Karpas-422 (cell line): ENCODE data around the gene EZH1. TPM values are rescaled to one million over a fixed set of nuclear protein-coding genes. Genes with fewer than 3 reads are reported as not detected.

Experiments used
- DNase-seq: peaks from one replicate; pipeline ENCODE4 v3.0.0-alpha.2; 2015
- H2AFZ ChIP-seq: fragments of 200-600 bp; sonication (generic); 2 replicates; pipeline ENCODE4 v1.6.1; 2014; ENCODE audit warnings: antibody characterized with exemption, low read length, mixed read lengths
- H3K27ac ChIP-seq: fragments of 200-600 bp; sonication (generic); 2 replicates; pipeline ENCODE4 v1.5.1; 2014; ENCODE audit warnings: mild to moderate bottlenecking, low read length, moderate library complexity
- H3K27me3 ChIP-seq: fragments of 200-600 bp; sonication (generic); 2 replicates; pipeline ENCODE4 v1.6.1; 2014; ENCODE audit warnings: low read length, mixed read lengths
- H3K36me3 ChIP-seq: fragments of 200-600 bp; sonication (generic); 2 replicates; pipeline ENCODE4 v1.6.1; 2014; ENCODE audit warnings: low read length, mixed read lengths; ENCODE audit not compliant: insufficient read depth
- H3K4me1 ChIP-seq: fragments of 200-600 bp; sonication (generic); 2 replicates; pipeline ENCODE4 v1.6.1; 2014; ENCODE audit warnings: mild to moderate bottlenecking, low read length, mixed read lengths
- H3K4me2 ChIP-seq: fragments of 200-600 bp; sonication (generic); 2 replicates; pipeline ENCODE4 v1.6.1; 2014; ENCODE audit warnings: low read length, low read depth, mild to moderate bottlenecking; ENCODE audit not compliant: poor library complexity, severe bottlenecking
- H3K4me3 ChIP-seq: fragments of 200-600 bp; sonication (generic); 2 replicates; pipeline ENCODE4 v1.5.1; 2014; ENCODE audit warnings: mild to moderate bottlenecking, antibody characterized with exemption, low read length, mixed read lengths
- H3K79me2 ChIP-seq: fragments of 200-600 bp; sonication (generic); 2 replicates; pipeline ENCODE4 v1.6.1; 2014; ENCODE audit warnings: mild to moderate bottlenecking, low read length, mixed read lengths
- H3K9ac ChIP-seq: fragments of 200-600 bp; sonication (generic); 2 replicates; pipeline ENCODE4 v1.6.0; 2014; ENCODE audit warnings: low read length
- H3K9me2 ChIP-seq: fragments of 200-600 bp; sonication (generic), shearing (Covaris generic); replicated peaks from 2 replicates; pipeline ENCODE4 v1.6.0; 2014; ENCODE audit warnings: mild to moderate bottlenecking, low read length, moderate library complexity; ENCODE audit not compliant: insufficient read depth
- H3K9me3 ChIP-seq: fragments of 300-700, 200-600 bp; sonication (generic); 2 replicates; pipeline ENCODE4 v1.6.1; 2014; ENCODE audit warnings: low read length, mixed read lengths
- H4K20me1 ChIP-seq: fragments of 200-600 bp; sonication (generic); 2 replicates; pipeline ENCODE4 v1.6.1; 2014; ENCODE audit warnings: mild to moderate bottlenecking, antibody characterized with exemption, low read length, low read depth; ENCODE audit not compliant: insufficient read depth
- total RNA-seq: library from RNA; depleted of rRNA; stranded (reverse); fragments of >200 nt; shearing (Covaris generic); gene quantifications from 2 replicates; pipeline ENCODE4 v1.2.3, GENCODE V29; 2014; ENCODE audit warnings: low replicate concordance

EZH1 gene
- total RNA-seq, 1 experiment from 2014 or later: 38.0 TPM

DNA sequence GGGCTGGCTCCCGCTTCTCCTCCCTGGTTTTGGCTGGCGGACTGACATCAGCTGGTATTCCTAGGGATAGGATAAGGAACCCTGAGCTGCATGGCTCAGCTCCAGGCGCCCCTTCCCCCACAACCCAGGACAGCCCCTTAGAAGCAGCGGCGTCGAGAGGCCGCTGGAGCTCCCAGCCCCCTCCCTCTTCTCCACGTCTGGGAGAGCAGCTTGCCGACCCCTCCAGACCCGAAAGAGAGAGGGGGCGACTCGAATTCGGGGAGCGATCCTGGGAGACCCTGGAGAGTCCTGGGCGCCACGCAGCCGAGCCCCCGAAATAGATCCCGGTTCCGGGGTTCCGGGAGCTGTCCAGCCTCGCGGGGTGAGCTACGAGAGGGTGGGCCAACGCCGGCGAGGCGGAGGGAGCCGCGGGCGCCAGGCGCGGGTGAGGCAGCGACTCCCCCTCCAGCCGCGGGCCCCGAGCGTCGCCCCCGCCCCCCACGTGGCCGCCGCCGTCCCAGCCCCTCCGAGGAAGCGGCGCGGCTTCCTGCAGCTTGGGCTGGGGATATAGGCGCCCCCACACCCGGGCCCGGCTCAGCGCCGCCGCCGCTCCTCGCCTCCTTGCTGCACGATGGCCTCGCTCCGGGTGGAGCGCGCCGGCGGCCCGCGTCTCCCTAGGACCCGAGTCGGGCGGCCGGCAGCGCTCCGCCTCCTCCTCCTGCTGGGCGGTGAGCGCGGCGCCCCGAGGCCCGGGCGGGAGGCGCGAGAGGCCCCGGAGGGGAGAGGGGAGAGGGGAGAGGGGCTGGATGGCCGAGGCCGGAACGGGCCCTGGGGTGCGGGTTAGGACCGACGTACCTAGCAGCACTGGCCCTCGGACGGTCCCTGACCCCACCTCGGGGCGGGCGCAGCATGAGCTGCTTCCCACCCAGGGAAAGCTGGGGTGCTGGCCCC lies 16.1 kb upstream of the EZH1 start, which contains the start of gene RAMP2:
RAMP2 (plus strand) TSS at position 576 of the 930 bp plus-strand sequence; CDS start at position 611, 35 bp downstream.
- Histone ChIP-seq H3K9me3 (no peaks in the 10 kb centered on the region), H3K27me3 (no peaks in the 10 kb centered on the region), H3K4me2 (no peak within 1 kb of the TSS), H3K4me1 (peaks cover 8% of the 10 kb centered on the region; the same call in 1 of the 2 replicates), H3K9me2 (no peaks in the 10 kb centered on the region), H3K36me3 (no peaks in the 10 kb centered on the region), H3K27ac (no peak within 1 kb of the TSS), H3K79me2 (no peaks in the 10 kb centered on the region), H3K9ac (no peak within 1 kb of the TSS), H3K4me3 (no peak within 1 kb of the TSS), H2AFZ (no peak within 1 kb of the TSS), H4K20me1 (no peaks in the 10 kb centered on the region)
- no peak for DNase-seq

GRCh38 chr17:42759982-42760651 lies 15.3 kb upstream of the EZH1 start:
- no peaks in the 10 kb centered on the region for H3K27me3 ChIP-seq
- no peak for DNase-seq
- H3K9me3 ChIP-seq: no peaks in the 10 kb centered on the region
- H3K9ac ChIP-seq: no peak overlapping the region
- H3K9me2 ChIP-seq: no peaks in the 10 kb centered on the region
- no peaks in the 10 kb centered on the region for H4K20me1 ChIP-seq
- H2AFZ ChIP-seq: no peak overlapping the region
- no peaks in the 10 kb centered on the region for H3K36me3 ChIP-seq
- no peak overlapping the region for H3K4me2 ChIP-seq
- H3K4me1 ChIP-seq: peaks cover 8% of the 10 kb centered on the region; the same call in 1 of the 2 replicates
- H3K4me3 ChIP-seq: no peak overlapping the region
- H3K27ac ChIP-seq: no peak overlapping the region
- H3K79me2 ChIP-seq: no peaks in the 10 kb centered on the region

DNA sequence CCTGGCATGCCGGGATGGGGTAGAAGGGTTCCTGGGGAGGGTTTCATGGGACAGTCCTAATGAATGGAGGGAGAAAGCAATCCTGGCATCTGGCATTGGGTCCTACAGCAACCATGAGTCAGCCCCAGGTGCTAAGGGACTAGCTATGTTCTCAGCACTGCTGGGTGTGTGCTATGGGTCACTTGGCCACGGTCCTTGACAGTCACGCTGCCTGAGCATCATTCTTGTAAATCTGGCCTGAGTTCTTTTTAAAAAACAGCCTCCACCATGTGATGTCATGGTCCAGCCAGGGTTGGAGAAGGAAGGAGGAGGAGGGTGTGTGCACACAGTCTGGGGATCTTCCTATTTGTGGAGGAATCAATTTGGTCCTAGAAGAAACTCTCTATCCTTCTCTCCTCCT lies 9.9 kb upstream of the EZH1 start:
- no peaks in the 10 kb centered on the region for H3K36me3 ChIP-seq

DNA sequence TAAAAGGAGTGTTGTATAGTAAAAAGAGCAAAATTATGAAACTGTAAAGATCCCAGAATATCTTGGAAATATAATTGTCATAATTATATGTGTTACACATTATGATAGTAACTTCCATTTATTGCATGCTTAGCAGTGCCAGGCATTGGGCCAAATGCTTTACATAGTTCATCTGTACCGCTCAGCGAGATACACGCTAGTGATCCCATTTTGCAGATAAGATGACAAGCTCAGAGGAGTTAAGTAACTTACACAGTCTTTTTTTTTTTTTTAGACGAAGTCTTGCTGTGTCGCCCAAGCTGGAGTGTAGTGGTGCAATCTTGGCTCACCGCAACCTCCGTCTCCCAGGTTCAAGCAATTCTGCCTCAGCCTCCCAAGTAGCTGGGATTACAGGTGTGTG lies 6.8 kb upstream of the EZH1 start:
- H3K4me2 ChIP-seq: no peak overlapping the region
- no peaks in the 10 kb centered on the region for H3K36me3 ChIP-seq
- no peak overlapping the region for H3K9ac ChIP-seq
- H3K4me3 ChIP-seq: no peak overlapping the region
- peak; percentile 34 for DNase-seq
- H3K9me3 ChIP-seq: no peaks in the 10 kb centered on the region
- H4K20me1 ChIP-seq: no peaks in the 10 kb centered on the region
- H3K27ac ChIP-seq: no peak overlapping the region
- H3K9me2 ChIP-seq: no peaks in the 10 kb centered on the region
- H3K79me2 ChIP-seq: no peaks in the 10 kb centered on the region
- no peaks in the 10 kb centered on the region for H3K27me3 ChIP-seq
- H2AFZ ChIP-seq: no peak overlapping the region
- H3K4me1 ChIP-seq: peaks cover 9% of the 10 kb centered on the region

More for the DNA sequence above, 9.9 kb upstream of the EZH1 start:
- Histone ChIP-seq H3K4me2 (no peak overlapping the region), H3K27me3 (no peaks in the 10 kb centered on the region), H4K20me1 (no peaks in the 10 kb centered on the region), H3K9ac (no peak overlapping the region), H3K27ac (no peak overlapping the region), H3K4me1 (peaks cover 8% of the 10 kb centered on the region; the same call in 1 of the 2 replicates), H3K9me3 (no peaks in the 10 kb centered on the region), H3K4me3 (no peak overlapping the region), H3K79me2 (no peaks in the 10 kb centered on the region), H2AFZ (no peak overlapping the region), H3K9me2 (no peaks in the 10 kb centered on the region)
- DNase-seq: no peak

DNA sequence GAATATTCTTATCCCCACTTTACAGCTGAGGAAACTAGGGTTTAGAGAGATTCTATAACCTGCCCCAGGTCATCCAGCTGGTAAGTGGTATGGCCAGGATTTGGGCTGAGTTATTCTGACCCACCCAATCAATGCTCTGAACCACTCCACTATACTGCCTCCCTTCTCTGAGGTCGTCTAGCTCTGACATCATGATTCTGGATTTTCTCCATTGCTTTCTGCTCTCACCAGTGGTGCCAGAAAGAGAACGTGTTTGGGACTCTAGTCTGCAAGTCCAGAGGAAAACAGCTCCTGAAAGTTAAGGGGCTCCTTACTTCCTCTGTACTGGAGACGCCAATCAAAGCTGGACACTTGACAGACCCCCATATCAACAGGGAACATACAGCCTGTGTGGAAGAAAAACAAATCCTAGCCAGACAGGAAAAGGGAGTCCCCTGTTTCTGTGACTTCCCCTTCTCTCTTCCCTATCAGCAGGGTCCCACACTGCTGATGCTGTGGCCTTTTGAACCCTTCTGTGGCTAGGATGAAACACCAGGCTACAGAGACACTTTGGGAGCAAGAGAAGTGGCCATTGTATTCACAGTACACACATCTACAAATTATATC lies 6.0 kb upstream of the EZH1 start:
- Histone ChIP-seq H3K9me2 (no peaks in the 10 kb centered on the region), H2AFZ (0 out of 2 replicates have a peak overlapping the region, but pooled peaks have one; percentile 34), H3K79me2 (no peaks in the 10 kb centered on the region), H3K4me1 (peaks cover 9% of the 10 kb centered on the region), H3K36me3 (no peaks in the 10 kb centered on the region), H3K9me3 (no peaks in the 10 kb centered on the region), H3K27ac (no peak overlapping the region), H3K4me3 (no peak overlapping the region), H3K27me3 (no peaks in the 10 kb centered on the region), H3K4me2 (no peak overlapping the region), H3K9ac (no peak overlapping the region), H4K20me1 (no peaks in the 10 kb centered on the region)
- peak; percentile 24 for DNase-seq

DNA sequence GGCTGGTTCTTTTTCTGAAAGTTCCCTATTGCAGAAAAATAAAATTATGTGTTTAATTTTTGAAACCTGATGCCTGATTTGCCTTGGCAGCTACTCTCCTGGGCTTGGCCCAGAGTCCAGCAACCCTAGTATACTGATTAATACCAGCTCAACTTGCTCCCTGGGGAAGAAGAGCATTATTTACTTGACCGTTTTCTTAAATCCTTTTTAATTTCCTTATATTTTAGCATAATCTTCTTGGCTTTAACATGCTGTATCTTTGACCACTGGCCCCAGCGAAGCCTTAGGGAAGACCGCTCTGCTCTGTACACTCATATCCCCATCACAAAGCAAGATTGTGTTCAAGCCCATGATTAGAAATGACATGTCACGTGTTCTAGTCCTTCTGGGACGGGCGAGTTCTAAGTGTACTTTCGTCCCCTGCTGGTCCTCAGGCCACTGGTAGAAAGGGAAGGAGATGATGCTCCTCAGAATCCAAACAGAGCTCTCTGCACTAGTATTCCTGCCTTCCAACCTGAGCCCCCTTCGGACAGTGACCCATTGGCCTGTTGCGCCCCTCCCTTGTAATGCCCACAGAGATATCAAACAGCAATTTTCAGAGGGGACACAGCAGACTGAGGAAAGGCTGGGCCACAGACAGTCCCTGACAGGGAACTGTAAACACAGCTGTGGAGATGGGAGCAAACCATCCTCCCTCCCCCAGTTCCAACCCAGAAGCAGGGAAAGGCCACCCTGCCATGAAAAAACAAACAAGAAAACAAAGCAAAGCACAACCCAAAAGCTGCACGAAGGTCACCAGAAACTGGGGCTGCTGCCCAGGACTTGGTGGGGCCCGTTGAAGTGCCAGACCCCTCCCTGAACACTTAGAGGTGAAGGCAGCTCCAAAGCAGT lies 4.3 kb upstream of the EZH1 start:
- H3K4me1 ChIP-seq: peaks cover 15% of the 10 kb centered on the region
- no peaks in the 10 kb centered on the region for H3K9me2 ChIP-seq
- H2AFZ ChIP-seq: no peak overlapping the region
- H3K9ac ChIP-seq: no peak overlapping the region
- H4K20me1 ChIP-seq: no peaks in the 10 kb centered on the region
- no peak overlapping the region for H3K4me2 ChIP-seq
- no peaks in the 10 kb centered on the region for H3K36me3 ChIP-seq
- peaks cover 6% of the 10 kb centered on the region for H3K79me2 ChIP-seq
- no peak overlapping the region for H3K27ac ChIP-seq
- H3K27me3 ChIP-seq: no peaks in the 10 kb centered on the region
- no peak overlapping the region for H3K4me3 ChIP-seq
- DNase-seq: peak; percentile 24
- no peaks in the 10 kb centered on the region for H3K9me3 ChIP-seq

GRCh38 chr17:42748202-42748907 lies 3.5 kb upstream of the EZH1 start:
- no peak overlapping the region for H3K27ac ChIP-seq
- no peak overlapping the region for H3K9ac ChIP-seq
- DNase-seq: peak; percentile 24
- H3K9me2 ChIP-seq: no peaks in the 10 kb centered on the region
- H3K9me3 ChIP-seq: no peaks in the 10 kb centered on the region
- H3K4me1 ChIP-seq: peaks cover 23% of the 10 kb centered on the region
- no peaks in the 10 kb centered on the region for H4K20me1 ChIP-seq
- no peaks in the 10 kb centered on the region for H3K36me3 ChIP-seq
- no peak overlapping the region for H3K4me3 ChIP-seq
- peaks cover 14% of the 10 kb centered on the region for H3K79me2 ChIP-seq
- H3K27me3 ChIP-seq: no peaks in the 10 kb centered on the region
- no peak overlapping the region for H2AFZ ChIP-seq
- H3K4me2 ChIP-seq: no peak overlapping the region
